Natural killer cell (primary cell): ENCODE data around the gene IL1F10. TPM values are rescaled to one million over a fixed set of nuclear protein-coding genes. Genes with fewer than 3 reads are reported as not detected.

Source experiments
- ATAC-seq, 3 donors: fragments of 150-1000 bp in 2 of 3; fragments of 200-7000 bp in 1 of 3; cut with Tn5 transposase; 1 replicate in 1 of 3; 2 replicates in 2 of 3; pipeline ENCODE4 v1.10.0; 2021; ENCODE audit warnings: mild to moderate bottlenecking in 2 of 3, moderate library complexity in 2 of 3
- DNase-seq, 2 donors: peaks; one replicate each; pipeline versions ENCODE4 v3.0.0 to v3.0.0-alpha.2; 2013 to 2021; ENCODE audit warnings: mixed read lengths in 1 of 2
- H3K27ac ChIP-seq: one replicate; pipeline ENCODE4 v1.5.1; 2013; ENCODE audit warnings: mild to moderate bottlenecking, low read length
- H3K27me3 ChIP-seq: one replicate; pipeline ENCODE4 v1.6.1; 2013; ENCODE audit warnings: low read length; ENCODE audit not compliant: control insufficient read depth, insufficient read depth
- H3K36me3 ChIP-seq: one replicate; pipeline ENCODE4 v1.6.1; 2013; ENCODE audit warnings: low read length; ENCODE audit not compliant: control insufficient read depth, insufficient read depth
- H3K4me1 ChIP-seq: one replicate; pipeline ENCODE4 v1.6.1; 2013; ENCODE audit warnings: low read length; ENCODE audit not compliant: control insufficient read depth, insufficient read depth
- H3K4me3 ChIP-seq: one replicate; pipeline ENCODE4 v1.5.1; 2013; ENCODE audit warnings: low read length
- H3K9me3 ChIP-seq: one replicate; pipeline ENCODE4 v1.6.1; 2013; ENCODE audit warnings: low read length; ENCODE audit not compliant: control insufficient read depth, insufficient read depth
- H3K27ac Mint-ChIP-seq, 2 donors: one replicate each; pipeline ENCODE4 v1.8.0; 2022; ENCODE audit warnings: mild to moderate bottlenecking in 2 of 2, mixed read lengths in 2 of 2, moderate library complexity in 1 of 2
- H3K27me3 Mint-ChIP-seq, 2 donors: one replicate each; pipeline ENCODE4 v1.8.0; 2022; ENCODE audit warnings: low read depth in 2 of 2, mixed read lengths in 2 of 2
- H3K36me3 Mint-ChIP-seq: one replicate; pipeline ENCODE4 v1.8.0; 2022; ENCODE audit warnings: mixed read lengths
- H3K4me1 Mint-ChIP-seq, 2 donors: one replicate each; pipeline ENCODE4 v1.8.0; 2022; ENCODE audit warnings: mixed read lengths in 2 of 2
- H3K4me3 Mint-ChIP-seq: one replicate; pipeline ENCODE4 v1.8.0; 2022; ENCODE audit warnings: mild to moderate bottlenecking, moderate library complexity, mixed read lengths
- H3K9me3 Mint-ChIP-seq, 2 donors: one replicate each; pipeline ENCODE4 v1.8.0; 2022; ENCODE audit warnings: mixed read lengths in 2 of 2
- WGBS: methylation state at CpG from one replicate; pipeline ENCODE4 v1.1.7; 2013; ENCODE audit warnings: missing lambda C conversion rate; ENCODE audit not compliant: insufficient coverage; 5-methylcytosine and 5-hydroxymethylcytosine counted together
- intact Hi-C: fragments of 100-400 bp; cut with micrococcal nuclease; formaldehyde crosslinking; loops from one replicate; pipeline ENCODE4 v1.14.2; 2022
- total RNA-seq, 4 donors: library from RNA; stranded (reverse); fragments of 120-200 nt in 1 of 4; gene quantifications; one replicate each; pipeline versions ENCODE4 v1.2.3 to v1.2.4, GENCODE V29; 2013 to 2022
- TF ChIP-seq, protein P1 (sequence below): fragments of 200-600 bp; IDR thresholded peaks from one replicate; pipeline ENCODE4 v1.8.0; 2022; ENCODE audit warnings: antibody characterized with exemption

The IL1F10 gene
- total RNA-seq, 3 donors from 2014 or later (not counting 1 experiment from before 2014, with no cell fraction given) = not detected

DNA sequence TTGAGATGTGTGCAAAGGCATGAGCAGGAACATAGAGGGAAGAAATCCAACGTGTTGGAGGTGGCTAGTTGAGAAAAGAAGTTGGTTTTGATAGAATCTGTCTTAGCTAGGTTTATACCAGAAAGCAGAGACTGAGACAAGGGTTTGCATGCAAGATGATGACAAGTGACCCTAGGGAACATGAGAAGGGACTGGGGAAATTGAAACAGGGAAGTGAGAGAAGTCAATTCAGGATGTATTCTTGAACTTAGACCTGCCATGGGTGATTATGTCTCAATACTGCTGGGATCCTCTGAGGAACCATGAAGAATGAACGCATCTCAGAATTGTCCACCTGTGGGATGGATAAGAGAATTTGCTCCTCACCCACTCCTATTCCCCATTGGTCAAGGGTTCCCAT, 42.0 kb upstream of the IL1F10 start:
- DNase-seq = no peak
- H3K36me3 Mint-ChIP-seq = no peaks in the 10 kb centered on the region
- intact Hi-C loops = no loop called here
- TF ChIP-seq, protein P1, sequence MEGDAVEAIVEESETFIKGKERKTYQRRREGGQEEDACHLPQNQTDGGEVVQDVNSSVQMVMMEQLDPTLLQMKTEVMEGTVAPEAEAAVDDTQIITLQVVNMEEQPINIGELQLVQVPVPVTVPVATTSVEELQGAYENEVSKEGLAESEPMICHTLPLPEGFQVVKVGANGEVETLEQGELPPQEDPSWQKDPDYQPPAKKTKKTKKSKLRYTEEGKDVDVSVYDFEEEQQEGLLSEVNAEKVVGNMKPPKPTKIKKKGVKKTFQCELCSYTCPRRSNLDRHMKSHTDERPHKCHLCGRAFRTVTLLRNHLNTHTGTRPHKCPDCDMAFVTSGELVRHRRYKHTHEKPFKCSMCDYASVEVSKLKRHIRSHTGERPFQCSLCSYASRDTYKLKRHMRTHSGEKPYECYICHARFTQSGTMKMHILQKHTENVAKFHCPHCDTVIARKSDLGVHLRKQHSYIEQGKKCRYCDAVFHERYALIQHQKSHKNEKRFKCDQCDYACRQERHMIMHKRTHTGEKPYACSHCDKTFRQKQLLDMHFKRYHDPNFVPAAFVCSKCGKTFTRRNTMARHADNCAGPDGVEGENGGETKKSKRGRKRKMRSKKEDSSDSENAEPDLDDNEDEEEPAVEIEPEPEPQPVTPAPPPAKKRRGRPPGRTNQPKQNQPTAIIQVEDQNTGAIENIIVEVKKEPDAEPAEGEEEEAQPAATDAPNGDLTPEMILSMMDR = no peak
- no peak for ATAC-seq
- no peak overlapping the region for H3K4me3 ChIP-seq
- no peaks in the 10 kb centered on the region for H3K9me3 Mint-ChIP-seq
- no peaks in the 10 kb centered on the region for H3K36me3 ChIP-seq
- H3K9me3 ChIP-seq = no peaks in the 10 kb centered on the region
- no peak overlapping the region for H3K27ac ChIP-seq
- H3K4me3 Mint-ChIP-seq = no peak overlapping the region
- H3K4me1 Mint-ChIP-seq = no peaks in the 10 kb centered on the region
- H3K4me1 ChIP-seq = no peaks in the 10 kb centered on the region
- no peak overlapping the region for H3K27ac Mint-ChIP-seq
- no peaks in the 10 kb centered on the region for H3K27me3 ChIP-seq
- peaks cover 42 to 57% of the 10 kb centered on the region in 2 donors for H3K27me3 Mint-ChIP-seq
- 43% methylated on average over 1 of the region's 2 CpGs for WGBS

DNA sequence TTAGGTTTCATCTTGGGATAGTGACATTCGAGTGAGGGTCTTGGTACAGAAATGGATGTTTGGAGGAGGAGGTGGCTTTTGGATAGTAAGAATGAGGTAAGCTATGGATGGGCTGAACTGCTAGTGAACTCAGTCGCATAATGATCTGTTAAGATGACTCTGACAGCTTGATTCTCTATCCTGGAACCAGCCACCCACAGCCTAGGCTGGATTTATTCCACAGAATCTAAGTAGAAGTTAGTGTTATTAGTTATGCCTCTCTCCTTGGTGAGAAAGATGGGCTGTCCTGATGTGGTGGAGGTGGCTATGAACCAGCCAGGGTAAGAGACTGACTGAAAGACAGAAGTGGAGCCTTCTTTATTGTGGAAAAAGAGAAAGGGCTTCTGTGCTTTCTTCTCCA, 40.1 kb upstream of the IL1F10 start:
- H3K4me3 Mint-ChIP-seq = no peak overlapping the region
- Histone ChIP-seq H3K4me1 (no peaks in the 10 kb centered on the region), H3K27ac (no peak overlapping the region), H3K4me3 (no peak overlapping the region), H3K9me3 (no peaks in the 10 kb centered on the region), H3K36me3 (no peaks in the 10 kb centered on the region), H3K27me3 (no peaks in the 10 kb centered on the region)
- TF ChIP-seq, protein P1 = no peak
- H3K36me3 Mint-ChIP-seq = no peaks in the 10 kb centered on the region
- H3K27me3 Mint-ChIP-seq = peaks cover 35 to 51% of the 10 kb centered on the region in 2 donors
- no peak overlapping the region for H3K27ac Mint-ChIP-seq
- ATAC-seq (no peak), DNase-seq (no peak)
- intact Hi-C loops = no loop called here
- 88% methylated on average over 2 of the region's 2 CpGs for WGBS
- no peaks in the 10 kb centered on the region for H3K4me1 Mint-ChIP-seq
- H3K9me3 Mint-ChIP-seq = no peaks in the 10 kb centered on the region

DNA sequence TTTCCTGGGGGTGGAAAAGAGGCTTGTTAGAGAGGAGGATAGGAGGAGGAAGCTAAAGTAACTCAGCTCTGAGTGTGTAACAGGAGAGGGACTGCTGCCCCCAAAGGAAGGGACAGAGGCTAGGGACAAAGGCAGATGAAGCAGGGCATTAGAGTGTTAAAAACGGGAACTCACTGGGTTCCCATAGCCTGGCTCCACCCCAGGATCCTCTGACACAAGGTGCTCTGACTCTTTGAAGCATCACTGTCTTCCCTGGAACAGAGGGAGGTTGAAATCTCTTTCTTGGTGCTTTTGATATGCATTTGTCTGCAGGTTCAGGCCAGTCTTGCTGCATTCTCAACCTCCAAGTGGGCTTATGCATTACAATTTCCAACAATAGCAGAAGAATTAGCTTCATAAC, 39.7 kb upstream of the IL1F10 start:
- H3K4me1 Mint-ChIP-seq = no peaks in the 10 kb centered on the region
- H3K27me3 Mint-ChIP-seq = peaks cover 34 to 50% of the 10 kb centered on the region in 2 donors
- Histone ChIP-seq H3K9me3 (no peaks in the 10 kb centered on the region), H3K4me1 (no peaks in the 10 kb centered on the region), H3K27me3 (no peaks in the 10 kb centered on the region), H3K4me3 (no peak overlapping the region), H3K36me3 (no peaks in the 10 kb centered on the region), H3K27ac (no peak overlapping the region)
- intact Hi-C loops = no loop called here
- TF ChIP-seq, protein P1 = no peak
- WGBS = 17% methylated on average over 1 of the region's 1 CpG
- H3K36me3 Mint-ChIP-seq = no peaks in the 10 kb centered on the region
- no peak overlapping the region for H3K4me3 Mint-ChIP-seq
- no peak for DNase-seq
- H3K9me3 Mint-ChIP-seq = no peaks in the 10 kb centered on the region
- H3K27ac Mint-ChIP-seq = no peak overlapping the region
- ATAC-seq = no peak

DNA sequence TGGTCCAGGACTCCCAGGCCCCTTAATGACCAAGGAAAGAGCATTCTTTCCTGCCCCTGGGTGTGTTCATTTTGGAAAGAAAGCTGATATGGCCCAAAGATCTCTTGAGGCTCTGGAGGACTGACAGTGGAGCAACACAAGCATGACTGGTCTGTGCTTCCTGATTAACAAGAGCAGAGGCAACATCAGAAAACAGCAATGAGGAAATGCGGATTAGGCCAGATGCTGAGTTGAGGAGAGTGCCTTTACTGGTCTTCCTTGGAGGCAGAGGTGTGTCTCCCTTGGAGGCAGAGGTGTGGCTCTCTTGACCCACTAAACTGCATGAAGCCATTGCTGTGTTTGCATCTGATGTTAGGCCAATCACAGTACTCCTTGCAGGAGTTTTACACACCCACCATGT, 35.0 kb upstream of the IL1F10 start:
- H3K4me3 Mint-ChIP-seq = no peak overlapping the region
- Histone ChIP-seq H3K27ac (no peak overlapping the region), H3K36me3 (no peaks in the 10 kb centered on the region), H3K4me3 (no peak overlapping the region), H3K9me3 (no peaks in the 10 kb centered on the region), H3K4me1 (no peaks in the 10 kb centered on the region), H3K27me3 (no peaks in the 10 kb centered on the region)
- no peaks in the 10 kb centered on the region for H3K9me3 Mint-ChIP-seq
- peaks cover 25 to 42% of the 10 kb centered on the region in 2 donors for H3K27me3 Mint-ChIP-seq
- TF ChIP-seq, protein P1 = no peak
- intact Hi-C loops = no loop called here
- no peak for ATAC-seq
- H3K27ac Mint-ChIP-seq = no peak overlapping the region
- DNase-seq = no peak
- 85% methylated on average over 1 of the region's 1 CpG for WGBS
- no peaks in the 10 kb centered on the region for H3K4me1 Mint-ChIP-seq
- no peaks in the 10 kb centered on the region for H3K36me3 Mint-ChIP-seq
